ENCODE data around the gene LIMA1.
"Not testable (repeated sequence)": the region's sequence is repeated elsewhere in the genome, so short reads cannot be mapped to it uniquely, and the experiment has no call there.

The LIMA1 gene

DNA sequence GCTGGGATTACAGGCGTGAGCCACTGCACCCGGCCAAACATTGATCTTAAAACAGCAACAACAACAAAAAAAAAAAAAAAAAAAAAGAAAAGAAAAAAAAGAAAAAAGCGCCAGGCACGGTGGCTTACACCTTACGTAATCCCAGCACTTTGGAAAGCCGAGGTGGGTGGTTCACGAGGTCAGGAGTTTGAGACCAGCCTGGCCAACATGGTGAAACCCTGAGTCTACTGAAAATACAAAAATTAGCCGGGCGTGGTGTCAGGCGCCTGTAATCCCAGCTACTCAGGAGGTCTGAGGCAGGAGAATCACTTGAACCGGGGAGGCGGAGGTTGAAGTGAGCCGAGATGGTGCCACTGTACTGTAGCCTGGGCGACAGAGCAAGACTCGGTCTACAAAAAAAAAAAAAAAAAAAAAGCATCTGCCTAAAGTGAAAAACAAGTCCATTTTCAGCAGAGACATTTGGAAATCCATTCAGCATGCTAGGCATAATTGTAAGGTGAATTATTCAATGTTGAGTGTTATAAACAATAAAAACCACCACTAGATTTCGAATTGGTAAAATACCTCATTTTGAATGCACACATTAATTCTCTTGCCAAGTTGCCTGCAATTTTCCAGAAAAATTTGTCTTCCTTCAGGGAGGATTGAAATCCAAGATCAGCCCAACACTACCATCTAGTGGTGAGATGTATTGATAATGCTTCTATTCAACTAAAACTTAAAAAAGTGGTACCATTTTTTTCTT, 108.2 kb downstream of the LIMA1 start:
- H3K4me3 ChIP-seq (ENCODE audit: low read length), result no peak overlapping the region
- H3K36me3 ChIP-seq (ENCODE audit: insufficient read depth, low read length), result peaks cover 23% of the 10 kb centered on the region
- H3K4me1 ChIP-seq (ENCODE audit: insufficient read depth, low read length), result no peaks in the 10 kb centered on the region
- H3K9me3 ChIP-seq (ENCODE audit: low read length), result no peaks in the 10 kb centered on the region
- H3K27me3 ChIP-seq (ENCODE audit: insufficient read depth, low read length), result no peaks in the 10 kb centered on the region
- no peak overlapping the region for H2AFZ ChIP-seq (ENCODE audit: low read depth, low read length)

DNA sequence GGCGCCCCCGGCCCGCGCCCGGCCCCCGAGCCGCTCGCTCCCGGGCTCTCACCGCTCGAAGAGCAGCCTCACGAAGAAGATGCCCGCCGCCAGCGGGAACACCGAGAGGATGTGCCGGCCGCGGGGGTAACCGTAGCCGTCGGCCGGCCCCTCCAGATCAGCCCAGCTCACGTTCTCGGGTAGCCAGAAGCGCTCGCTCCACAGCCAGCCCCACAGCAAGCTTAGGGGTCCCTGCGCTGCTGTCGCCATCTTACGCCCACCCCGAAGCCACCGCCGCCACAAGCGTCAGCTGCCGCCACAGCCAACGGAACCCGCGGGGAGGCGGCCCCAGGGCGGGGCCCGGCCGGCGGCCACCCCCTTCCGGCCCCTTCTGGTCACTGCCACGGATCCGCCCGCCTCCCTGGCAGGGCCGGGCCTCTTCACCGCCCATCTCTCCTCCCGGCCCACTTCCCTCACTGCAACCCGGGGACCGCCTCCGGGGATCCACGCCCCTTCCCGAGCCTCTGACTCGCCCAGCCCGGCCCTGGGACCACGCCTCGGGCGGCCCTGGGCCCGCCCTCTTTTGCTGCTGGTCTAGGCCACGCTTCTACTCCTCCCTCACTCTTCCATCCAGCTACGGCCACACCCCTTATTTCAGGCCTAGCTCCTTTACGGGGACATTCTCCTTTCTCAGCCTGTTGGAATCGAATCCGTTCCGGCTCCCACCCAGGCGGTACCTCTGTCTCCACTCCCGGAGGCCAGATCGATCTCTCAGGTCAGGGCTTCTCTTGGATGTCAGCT, 116.1 kb downstream of the LIMA1 start, which contains the start of gene CERS5:
Gene CERS5 (minus strand): TSS at position 321 of the 780 bp plus-strand sequence. CDS start 72 bp downstream, at position 249.
- Histone ChIP-seq H3K4me3 (ENCODE audit: low read length) (peak within 1 kb of the TSS; percentile 81), H3K36me3 (ENCODE audit: insufficient read depth, low read length) (peaks cover 3% of the 10 kb centered on the region), H3K27me3 (ENCODE audit: insufficient read depth, low read length) (no peaks in the 10 kb centered on the region), H2AFZ (ENCODE audit: low read depth, low read length) (peak within 1 kb of the TSS; percentile 56), H3K4me1 (ENCODE audit: insufficient read depth, low read length) (peaks cover 5% of the 10 kb centered on the region), H3K9me3 (ENCODE audit: low read length) (peaks cover 4% of the 10 kb centered on the region)

DNA sequence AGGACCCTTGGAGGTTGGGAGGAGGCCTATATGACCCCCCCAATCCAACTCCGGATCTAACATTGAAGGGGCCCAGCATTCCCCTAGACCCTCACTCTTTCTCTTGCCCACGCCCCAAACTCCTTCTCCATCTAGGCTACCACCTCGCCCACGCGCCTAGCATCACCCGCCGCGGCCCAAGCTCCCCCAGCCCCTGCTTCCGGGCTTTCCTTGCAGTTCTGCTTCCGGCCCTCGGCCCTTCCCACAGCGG, 116.6 kb downstream of the LIMA1 start:
- Histone ChIP-seq H3K4me1 (ENCODE audit: insufficient read depth, low read length) (peaks cover 5% of the 10 kb centered on the region), H3K4me3 (ENCODE audit: low read length) (peak overlapping the region; percentile 81), H3K36me3 (ENCODE audit: insufficient read depth, low read length) (peaks cover 3% of the 10 kb centered on the region), H3K9me3 (ENCODE audit: low read length) (peaks cover 4% of the 10 kb centered on the region), H3K27me3 (ENCODE audit: insufficient read depth, low read length) (no peaks in the 10 kb centered on the region), H2AFZ (ENCODE audit: low read depth, low read length) (peak overlapping the region; percentile 49)

DNA sequence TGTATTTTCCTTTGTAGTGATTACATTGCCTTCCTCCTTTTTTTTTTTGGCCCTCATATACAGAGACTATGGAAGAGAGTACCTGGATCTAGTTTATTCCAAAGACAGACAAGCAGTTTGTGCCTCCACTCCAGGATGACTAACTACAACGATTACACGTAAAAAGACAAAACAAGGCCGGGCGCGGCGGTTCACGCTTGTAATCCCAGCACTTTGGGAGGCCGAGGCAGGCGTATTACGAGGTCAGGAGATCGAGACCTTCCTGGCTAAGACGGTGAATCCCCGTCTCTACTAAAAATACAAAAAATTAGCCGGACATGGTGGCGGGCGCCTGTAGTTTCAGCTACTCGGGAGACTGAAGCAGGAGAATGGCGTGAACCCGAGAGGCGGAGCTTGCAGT, 118.4 kb downstream of the LIMA1 start:
- no peaks in the 10 kb centered on the region for H3K27me3 ChIP-seq (ENCODE audit: insufficient read depth, low read length)
- no peak overlapping the region for H2AFZ ChIP-seq (ENCODE audit: low read depth, low read length)
- peaks cover 11% of the 10 kb centered on the region for H3K4me1 ChIP-seq (ENCODE audit: insufficient read depth, low read length)
- peaks cover 4% of the 10 kb centered on the region for H3K9me3 ChIP-seq (ENCODE audit: low read length)
- no peak overlapping the region for H3K4me3 ChIP-seq (ENCODE audit: low read length)
- peaks cover 3% of the 10 kb centered on the region for H3K36me3 ChIP-seq (ENCODE audit: insufficient read depth, low read length)

DNA sequence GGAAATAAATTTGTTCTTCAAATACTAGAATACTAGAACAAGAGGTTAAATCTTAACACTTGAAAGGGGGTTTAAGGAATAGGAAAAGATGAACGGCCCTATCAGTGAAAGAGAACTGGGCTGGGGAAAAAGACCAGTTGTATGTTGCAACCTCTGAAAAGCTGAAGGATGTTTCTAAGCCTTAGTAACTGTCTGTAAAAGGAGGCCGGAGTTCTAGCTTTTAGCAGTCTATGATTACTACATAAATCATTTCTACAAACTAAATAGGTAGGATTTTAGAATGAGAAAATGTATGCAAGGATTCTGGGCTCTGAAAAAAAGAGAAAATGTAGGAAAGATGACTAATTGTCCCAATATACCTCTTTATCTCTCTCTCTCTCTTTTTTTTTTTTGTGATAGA, 121.1 kb downstream of the LIMA1 start:
- no peak overlapping the region for H2AFZ ChIP-seq (ENCODE audit: low read depth, low read length)
- no peak overlapping the region for H3K4me3 ChIP-seq (ENCODE audit: low read length)
- no peaks in the 10 kb centered on the region for H3K27me3 ChIP-seq (ENCODE audit: insufficient read depth, low read length)
- H3K9me3 ChIP-seq (ENCODE audit: low read length), result no peaks in the 10 kb centered on the region
- H3K4me1 ChIP-seq (ENCODE audit: insufficient read depth, low read length), result peaks cover 11% of the 10 kb centered on the region
- peaks cover 8% of the 10 kb centered on the region for H3K36me3 ChIP-seq (ENCODE audit: insufficient read depth, low read length)

DNA sequence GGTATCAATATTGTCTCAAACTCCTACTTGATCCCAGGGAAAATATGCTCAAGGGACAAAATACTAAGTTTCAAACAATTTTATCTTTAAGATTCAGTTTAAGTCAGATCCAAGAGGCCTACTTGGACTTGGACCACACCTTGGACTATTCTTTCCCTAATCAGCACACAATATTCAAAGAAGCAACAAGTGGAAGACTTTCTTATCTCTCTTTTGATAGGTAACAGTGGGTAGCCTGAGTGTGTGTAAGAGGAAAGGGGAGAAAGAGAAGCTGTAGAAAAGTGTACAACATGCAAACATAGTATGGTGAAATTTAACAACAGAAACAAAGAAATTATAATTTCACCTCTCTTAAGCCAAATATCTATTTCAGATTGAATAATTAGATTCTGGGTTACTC, 122.7 kb downstream of the LIMA1 start:
- no peak overlapping the region for H3K4me3 ChIP-seq (ENCODE audit: low read length)
- H3K9me3 ChIP-seq (ENCODE audit: low read length), result no peaks in the 10 kb centered on the region
- no peaks in the 10 kb centered on the region for H3K27me3 ChIP-seq (ENCODE audit: insufficient read depth, low read length)
- H3K36me3 ChIP-seq (ENCODE audit: insufficient read depth, low read length), result peaks cover 8% of the 10 kb centered on the region
- peaks cover 9% of the 10 kb centered on the region for H3K4me1 ChIP-seq (ENCODE audit: insufficient read depth, low read length)
- no peak overlapping the region for H2AFZ ChIP-seq (ENCODE audit: low read depth, low read length)

DNA sequence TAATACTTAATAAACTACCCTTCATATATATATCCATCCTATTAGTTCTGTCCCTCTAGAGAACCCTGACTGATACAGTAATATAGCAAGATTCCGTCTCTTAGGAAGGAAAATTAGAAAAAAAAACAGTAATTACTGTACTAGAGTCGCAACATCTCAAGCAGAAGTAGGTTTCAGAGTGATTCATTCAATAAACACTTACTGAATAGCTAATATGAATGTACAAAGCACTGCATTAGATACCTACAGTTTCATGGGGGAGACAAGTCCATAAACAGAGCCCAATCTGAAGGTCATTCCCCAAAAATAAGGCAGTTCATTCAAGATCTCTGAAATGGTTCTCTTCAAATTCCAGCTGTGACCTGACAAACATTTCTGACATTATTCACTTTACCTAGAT, 126.1 kb downstream of the LIMA1 start:
- Histone ChIP-seq H3K4me1 (ENCODE audit: insufficient read depth, low read length) (peaks cover 6% of the 10 kb centered on the region), H2AFZ (ENCODE audit: low read depth, low read length) (no peak overlapping the region), H3K4me3 (ENCODE audit: low read length) (no peak overlapping the region), H3K27me3 (ENCODE audit: insufficient read depth, low read length) (no peaks in the 10 kb centered on the region), H3K36me3 (ENCODE audit: insufficient read depth, low read length) (peaks cover 9% of the 10 kb centered on the region), H3K9me3 (ENCODE audit: low read length) (no peaks in the 10 kb centered on the region)

DNA sequence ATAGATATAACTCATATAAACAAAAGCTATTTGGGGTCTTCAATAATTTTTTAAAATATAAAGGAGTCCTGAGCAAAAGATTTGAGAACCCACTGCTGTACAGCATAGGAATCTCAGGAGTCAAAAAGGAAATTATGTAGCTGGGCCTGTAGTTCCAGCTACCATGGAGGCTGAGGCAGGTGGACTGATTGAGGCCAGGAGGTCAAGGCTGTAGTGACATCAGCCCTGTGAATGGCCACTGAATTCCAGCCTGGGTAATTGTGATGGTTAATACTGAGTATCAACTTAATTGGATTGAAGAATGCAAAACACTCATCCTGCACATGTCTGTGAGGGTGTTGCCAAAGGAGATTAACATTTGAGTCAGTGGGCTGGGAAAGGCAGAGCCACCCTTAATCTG, 126.7 kb downstream of the LIMA1 start:
- no peak overlapping the region for H2AFZ ChIP-seq (ENCODE audit: low read depth, low read length)
- H3K4me1 ChIP-seq (ENCODE audit: insufficient read depth, low read length), result peaks cover 6% of the 10 kb centered on the region
- no peaks in the 10 kb centered on the region for H3K9me3 ChIP-seq (ENCODE audit: low read length)
- peaks cover 9% of the 10 kb centered on the region for H3K36me3 ChIP-seq (ENCODE audit: insufficient read depth, low read length)
- no peaks in the 10 kb centered on the region for H3K27me3 ChIP-seq (ENCODE audit: insufficient read depth, low read length)
- H3K4me3 ChIP-seq (ENCODE audit: low read length), result no peak overlapping the region

DNA sequence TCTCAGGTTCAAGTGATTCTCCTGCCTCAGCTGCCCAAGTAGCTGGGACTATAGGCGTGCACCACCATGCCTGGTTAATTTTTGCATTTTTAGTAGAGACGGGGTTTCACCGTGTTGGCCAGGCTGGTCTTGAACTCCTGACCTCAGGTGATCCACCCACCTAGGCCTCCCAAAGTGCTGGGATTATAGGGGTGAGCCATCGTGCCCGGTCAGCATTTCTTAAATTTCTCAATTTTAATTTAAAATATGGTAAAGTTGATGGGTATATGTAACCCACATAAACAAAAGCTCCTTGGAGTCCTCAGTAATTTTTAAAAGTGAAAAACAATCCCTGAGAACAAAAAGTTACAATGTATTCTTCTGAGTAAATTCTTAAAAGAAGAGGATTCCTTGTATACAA, 128.4 kb downstream of the LIMA1 start:
- not testable (repeated sequence) for H3K9me3 ChIP-seq (ENCODE audit: low read length); H3K27me3 ChIP-seq (ENCODE audit: insufficient read depth, low read length); H2AFZ ChIP-seq (ENCODE audit: low read depth, low read length); H3K4me3 ChIP-seq (ENCODE audit: low read length); H3K4me1 ChIP-seq (ENCODE audit: insufficient read depth, low read length)
- peaks cover 10% of the 10 kb centered on the region for H3K36me3 ChIP-seq (ENCODE audit: insufficient read depth, low read length)

DNA sequence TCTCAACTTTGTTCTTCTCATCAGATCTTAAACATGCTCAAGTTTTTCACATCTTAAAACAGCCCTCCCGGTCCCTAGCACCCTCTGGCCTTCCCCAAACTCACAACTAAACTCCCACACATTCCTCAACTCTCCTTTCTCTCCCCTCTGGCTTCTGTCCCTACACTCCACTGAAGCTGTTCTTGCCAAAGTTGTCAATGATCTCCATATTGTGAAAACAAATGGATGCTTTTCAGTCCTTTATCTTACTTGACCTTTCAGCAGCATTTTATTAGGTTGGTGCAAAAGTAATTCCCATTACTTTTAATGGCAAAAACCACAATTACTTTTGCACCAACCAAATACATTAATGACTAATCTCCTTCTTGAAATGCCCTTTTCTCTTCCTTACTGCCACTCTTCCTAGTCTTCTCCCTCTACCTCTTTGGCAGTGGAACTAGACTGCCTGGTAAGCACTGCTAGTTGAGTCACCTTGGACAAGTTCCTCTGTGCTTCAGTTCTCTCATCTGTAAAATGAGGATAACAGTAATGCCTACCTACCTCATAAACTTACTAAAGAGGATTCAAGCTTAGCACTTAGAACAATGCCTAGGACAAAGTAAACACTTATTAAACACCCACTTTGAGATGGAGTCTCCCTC, 132.2 kb downstream of the LIMA1 start:
- Histone ChIP-seq H3K36me3 (ENCODE audit: insufficient read depth, low read length) (peaks cover 5% of the 10 kb centered on the region), H3K27me3 (ENCODE audit: insufficient read depth, low read length) (no peaks in the 10 kb centered on the region), H3K4me3 (ENCODE audit: low read length) (no peak overlapping the region), H3K4me1 (ENCODE audit: insufficient read depth, low read length) (no peaks in the 10 kb centered on the region), H3K9me3 (ENCODE audit: low read length) (no peaks in the 10 kb centered on the region), H2AFZ (ENCODE audit: low read depth, low read length) (no peak overlapping the region)

DNA sequence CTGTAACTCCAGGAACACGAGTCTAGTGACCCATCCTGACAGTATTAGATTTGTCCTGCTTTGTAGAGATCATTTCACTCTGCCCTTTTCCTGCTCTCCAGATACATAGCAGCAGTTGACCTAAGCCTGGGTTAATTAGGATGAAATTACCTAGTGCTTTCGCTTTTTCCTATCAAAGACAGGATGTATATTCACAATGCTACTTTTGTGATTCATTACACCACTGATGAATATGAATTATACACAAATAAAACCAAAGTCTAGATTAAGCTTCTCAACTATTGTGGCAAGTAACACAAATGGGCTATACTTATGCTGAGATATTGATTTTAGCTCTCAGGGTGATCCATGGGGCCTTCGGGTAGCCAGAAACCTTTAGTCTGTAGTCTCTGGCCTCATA, 134.0 kb downstream of the LIMA1 start:
- no peaks in the 10 kb centered on the region for H3K27me3 ChIP-seq (ENCODE audit: insufficient read depth, low read length)
- no peak overlapping the region for H3K4me3 ChIP-seq (ENCODE audit: low read length)
- no peak overlapping the region for H2AFZ ChIP-seq (ENCODE audit: low read depth, low read length)
- no peaks in the 10 kb centered on the region for H3K4me1 ChIP-seq (ENCODE audit: insufficient read depth, low read length)
- peaks cover 7% of the 10 kb centered on the region for H3K36me3 ChIP-seq (ENCODE audit: insufficient read depth, low read length)
- no peaks in the 10 kb centered on the region for H3K9me3 ChIP-seq (ENCODE audit: low read length)

DNA sequence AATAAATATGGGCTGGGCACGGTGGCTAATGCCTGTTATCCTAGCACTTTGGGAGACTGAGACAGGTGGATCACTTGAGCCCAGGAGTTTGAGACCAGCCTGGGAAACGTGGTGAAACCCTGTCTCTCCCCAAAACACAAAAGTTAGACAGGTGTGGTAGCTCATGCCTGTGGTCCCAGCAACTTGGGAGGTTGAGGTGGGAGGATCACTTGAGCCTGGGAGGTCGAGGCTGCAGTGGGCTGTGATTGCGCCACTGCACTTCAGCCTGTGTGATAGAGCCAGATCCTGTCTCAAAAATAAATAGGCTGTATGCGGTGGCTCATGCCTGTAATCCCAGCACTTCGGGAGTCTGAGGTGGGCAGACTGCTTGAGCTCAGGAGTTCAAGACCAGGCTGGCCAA, 135.3 kb downstream of the LIMA1 start:
- not testable (repeated sequence) for H3K9me3 ChIP-seq (ENCODE audit: low read length); H3K4me3 ChIP-seq (ENCODE audit: low read length); H3K4me1 ChIP-seq (ENCODE audit: insufficient read depth, low read length); H3K27me3 ChIP-seq (ENCODE audit: insufficient read depth, low read length); H2AFZ ChIP-seq (ENCODE audit: low read depth, low read length)
- peaks cover 13% of the 10 kb centered on the region for H3K36me3 ChIP-seq (ENCODE audit: insufficient read depth, low read length)

DNA sequence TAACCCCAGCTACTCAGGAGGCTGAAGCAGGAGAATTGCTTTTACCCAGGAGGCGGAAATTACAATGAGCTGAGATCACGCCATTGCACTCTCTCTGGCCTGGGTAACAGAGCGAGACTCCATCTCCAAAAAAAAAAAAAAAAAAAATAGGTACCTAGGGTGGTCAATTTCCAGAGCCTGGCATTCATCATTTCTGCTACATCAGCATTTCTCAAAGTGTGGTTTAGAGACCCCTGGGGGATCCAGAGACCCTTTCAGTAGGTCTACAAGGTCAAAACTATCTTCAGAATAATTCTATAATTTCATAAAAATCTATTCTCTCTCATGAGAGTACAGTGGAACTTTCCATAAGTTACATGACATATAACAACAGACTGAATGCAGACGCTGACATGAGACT, 136.0 kb downstream of the LIMA1 start:
- no peak overlapping the region for H3K4me3 ChIP-seq (ENCODE audit: low read length)
- no peak overlapping the region for H2AFZ ChIP-seq (ENCODE audit: low read depth, low read length)
- peaks cover 20% of the 10 kb centered on the region for H3K36me3 ChIP-seq (ENCODE audit: insufficient read depth, low read length)
- no peaks in the 10 kb centered on the region for H3K27me3 ChIP-seq (ENCODE audit: insufficient read depth, low read length)
- H3K9me3 ChIP-seq (ENCODE audit: low read length), result no peaks in the 10 kb centered on the region
- no peaks in the 10 kb centered on the region for H3K4me1 ChIP-seq (ENCODE audit: insufficient read depth, low read length)
